ENCODE measurements around the gene CD28.

DNA sequence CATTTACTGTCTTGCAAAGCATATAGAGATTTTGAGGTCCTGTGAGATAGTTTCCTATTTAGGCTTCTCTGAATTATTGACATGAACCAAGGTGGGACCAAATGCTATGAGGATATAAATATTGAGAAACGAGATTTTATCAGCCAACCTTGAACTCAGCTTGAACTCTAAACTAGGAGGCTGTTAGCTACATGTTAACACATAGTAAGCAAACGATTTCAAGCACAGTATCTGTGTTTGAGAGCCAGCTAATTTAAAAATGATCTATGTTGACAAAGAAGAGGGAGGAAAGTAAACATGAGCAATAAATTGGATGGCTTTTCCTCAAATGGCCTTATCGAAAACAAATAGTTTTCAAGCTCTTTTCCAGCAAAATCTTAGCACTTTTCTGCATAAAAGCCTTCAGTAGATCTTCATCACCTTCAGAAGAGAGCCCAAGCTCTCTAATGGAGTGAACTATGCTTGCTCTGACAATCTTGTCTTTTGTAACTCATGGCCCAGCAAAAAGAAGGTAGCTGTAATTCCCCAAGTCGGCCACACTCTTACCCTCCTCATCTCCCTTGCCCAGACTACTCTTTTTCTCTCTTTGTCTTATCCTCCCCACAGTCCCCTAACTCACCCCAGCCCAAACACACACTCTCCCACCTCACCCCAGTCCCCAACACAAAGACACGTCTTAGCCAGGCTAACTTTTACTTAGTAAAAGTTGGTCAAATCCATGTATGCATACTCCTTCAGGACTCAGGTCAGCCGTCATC lies 14.7 kb downstream of the CD28 start:
- TF ChIP-seq, protein P1, sequence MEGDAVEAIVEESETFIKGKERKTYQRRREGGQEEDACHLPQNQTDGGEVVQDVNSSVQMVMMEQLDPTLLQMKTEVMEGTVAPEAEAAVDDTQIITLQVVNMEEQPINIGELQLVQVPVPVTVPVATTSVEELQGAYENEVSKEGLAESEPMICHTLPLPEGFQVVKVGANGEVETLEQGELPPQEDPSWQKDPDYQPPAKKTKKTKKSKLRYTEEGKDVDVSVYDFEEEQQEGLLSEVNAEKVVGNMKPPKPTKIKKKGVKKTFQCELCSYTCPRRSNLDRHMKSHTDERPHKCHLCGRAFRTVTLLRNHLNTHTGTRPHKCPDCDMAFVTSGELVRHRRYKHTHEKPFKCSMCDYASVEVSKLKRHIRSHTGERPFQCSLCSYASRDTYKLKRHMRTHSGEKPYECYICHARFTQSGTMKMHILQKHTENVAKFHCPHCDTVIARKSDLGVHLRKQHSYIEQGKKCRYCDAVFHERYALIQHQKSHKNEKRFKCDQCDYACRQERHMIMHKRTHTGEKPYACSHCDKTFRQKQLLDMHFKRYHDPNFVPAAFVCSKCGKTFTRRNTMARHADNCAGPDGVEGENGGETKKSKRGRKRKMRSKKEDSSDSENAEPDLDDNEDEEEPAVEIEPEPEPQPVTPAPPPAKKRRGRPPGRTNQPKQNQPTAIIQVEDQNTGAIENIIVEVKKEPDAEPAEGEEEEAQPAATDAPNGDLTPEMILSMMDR (IDR thresholded peaks at IDR 0.05; ENCODE audit: borderline replicate concordance, extremely low read depth, low read length, poor library complexity, severe bottlenecking): no peak
- TF ChIP-seq EZH2 (IDR thresholded peaks at IDR 0.05; ENCODE audit: borderline replicate concordance, low read depth, low read length, severe bottlenecking): no peak

Measured in DND-41 (cell line).